Renal cortical epithelial cell (primary cell): ENCODE data around the gene DLL1. TPM values are rescaled to one million over a fixed set of nuclear protein-coding genes. Genes with fewer than 3 reads are reported as not detected.
"Not testable (repeated sequence)": the region's sequence is repeated elsewhere in the genome, so short reads cannot be mapped to it uniquely, and the experiment has no call there.

Source experiments
- DNase-seq: peaks from one replicate; pipeline ENCODE4 v3.0.0-alpha.2; 2011; ENCODE audit warnings: low read depth
- total RNA-seq: library from RNA; depleted of rRNA; stranded (reverse); fragments of >200 nt; gene quantifications from 2 replicates; pipeline ENCODE4 v1.2.3, GENCODE V29; 2014

DLL1 gene, protein sequence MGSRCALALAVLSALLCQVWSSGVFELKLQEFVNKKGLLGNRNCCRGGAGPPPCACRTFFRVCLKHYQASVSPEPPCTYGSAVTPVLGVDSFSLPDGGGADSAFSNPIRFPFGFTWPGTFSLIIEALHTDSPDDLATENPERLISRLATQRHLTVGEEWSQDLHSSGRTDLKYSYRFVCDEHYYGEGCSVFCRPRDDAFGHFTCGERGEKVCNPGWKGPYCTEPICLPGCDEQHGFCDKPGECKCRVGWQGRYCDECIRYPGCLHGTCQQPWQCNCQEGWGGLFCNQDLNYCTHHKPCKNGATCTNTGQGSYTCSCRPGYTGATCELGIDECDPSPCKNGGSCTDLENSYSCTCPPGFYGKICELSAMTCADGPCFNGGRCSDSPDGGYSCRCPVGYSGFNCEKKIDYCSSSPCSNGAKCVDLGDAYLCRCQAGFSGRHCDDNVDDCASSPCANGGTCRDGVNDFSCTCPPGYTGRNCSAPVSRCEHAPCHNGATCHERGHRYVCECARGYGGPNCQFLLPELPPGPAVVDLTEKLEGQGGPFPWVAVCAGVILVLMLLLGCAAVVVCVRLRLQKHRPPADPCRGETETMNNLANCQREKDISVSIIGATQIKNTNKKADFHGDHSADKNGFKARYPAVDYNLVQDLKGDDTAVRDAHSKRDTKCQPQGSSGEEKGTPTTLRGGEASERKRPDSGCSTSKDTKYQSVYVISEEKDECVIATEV
- 0.15 and 2.1 TPM in 2 replicates for total RNA-seq

DNA sequence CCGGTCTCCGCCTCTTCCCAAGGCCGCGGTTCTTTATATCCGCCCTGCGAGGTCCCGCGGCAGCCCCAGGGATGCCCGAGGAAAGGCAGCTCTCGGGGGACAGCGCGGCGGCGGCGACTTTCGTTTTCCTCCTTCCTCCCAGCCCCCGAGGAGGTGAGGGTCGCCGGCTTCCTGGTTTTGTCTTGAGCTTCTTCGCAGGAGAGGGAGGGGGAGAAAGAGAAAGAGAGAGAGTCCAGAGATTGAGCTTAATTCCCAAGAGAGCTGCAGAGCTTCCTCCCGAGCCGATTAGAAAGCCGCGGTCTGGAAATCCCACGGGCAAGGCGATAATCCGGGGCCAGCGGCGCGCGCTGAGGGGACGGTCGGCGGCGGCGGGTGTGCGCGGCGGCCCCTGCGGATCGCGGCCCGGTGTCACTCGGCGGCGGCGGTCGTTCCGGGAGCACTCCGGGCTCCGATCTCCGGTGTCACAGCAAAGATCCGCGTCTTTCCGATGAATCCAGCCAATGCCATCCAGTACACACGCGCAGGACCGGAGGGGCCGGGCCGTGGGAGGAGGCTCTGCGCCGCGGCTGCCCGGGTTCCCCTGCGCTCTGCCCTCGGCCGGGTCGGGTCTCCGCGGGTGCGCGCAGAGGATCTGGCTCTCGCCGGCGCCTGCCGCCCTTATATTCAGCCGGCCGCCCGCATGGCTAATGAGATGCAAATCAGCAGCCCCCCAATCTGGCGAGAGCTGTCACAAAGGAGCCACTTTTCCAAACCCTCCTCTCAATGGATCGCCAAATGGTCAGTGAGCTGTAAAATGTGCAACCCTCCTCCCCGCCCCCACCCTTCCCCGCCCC, at the start of gene DLL1:
DLL1 (minus strand) TSS at position 783 of the 833 bp plus-strand sequence. CDS start 939 bp downstream, outside the sequence.
- no peak for DNase-seq

DNA sequence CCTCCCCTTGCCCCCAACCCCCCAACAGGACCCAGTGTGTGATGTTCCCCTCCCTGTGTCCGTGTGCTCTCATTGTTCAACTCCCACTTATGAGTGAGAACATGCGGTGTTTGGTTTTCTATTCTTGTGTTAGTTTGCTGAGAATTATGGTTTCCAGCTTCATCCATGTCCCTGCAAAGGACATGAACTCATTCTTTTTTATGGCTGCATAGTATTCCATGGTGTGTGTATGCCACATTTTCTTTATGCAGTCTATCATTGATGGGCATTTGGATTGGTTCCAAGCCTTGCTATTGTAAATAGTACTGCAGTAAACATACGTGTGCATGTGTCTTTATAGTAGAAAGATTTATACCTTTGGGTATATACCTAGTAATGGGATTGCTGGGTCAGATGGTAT, 44.3 kb upstream of the DLL1 start:
- not testable (repeated sequence) for DNase-seq

DNA sequence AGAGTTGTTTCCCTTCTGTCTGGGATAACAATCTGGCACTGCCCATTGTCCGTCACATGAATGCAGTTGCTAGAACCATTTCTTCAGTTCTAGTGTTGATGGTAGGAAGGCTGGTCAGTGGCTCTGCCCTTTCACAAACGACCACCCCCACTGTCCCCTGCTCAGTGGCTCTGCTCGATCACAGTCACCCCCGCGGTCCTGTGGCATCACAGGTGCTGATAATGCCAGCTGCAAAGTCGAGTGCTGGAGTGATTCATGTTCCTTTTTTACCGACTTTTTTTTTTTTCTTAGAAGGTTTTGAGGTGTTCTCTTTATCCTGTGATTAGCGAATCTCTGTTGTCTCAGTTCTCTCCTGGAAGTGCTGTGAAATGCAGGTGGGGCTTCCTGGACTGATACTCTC, 38.4 kb upstream of the DLL1 start:
- DNase-seq, result no peak

DNA sequence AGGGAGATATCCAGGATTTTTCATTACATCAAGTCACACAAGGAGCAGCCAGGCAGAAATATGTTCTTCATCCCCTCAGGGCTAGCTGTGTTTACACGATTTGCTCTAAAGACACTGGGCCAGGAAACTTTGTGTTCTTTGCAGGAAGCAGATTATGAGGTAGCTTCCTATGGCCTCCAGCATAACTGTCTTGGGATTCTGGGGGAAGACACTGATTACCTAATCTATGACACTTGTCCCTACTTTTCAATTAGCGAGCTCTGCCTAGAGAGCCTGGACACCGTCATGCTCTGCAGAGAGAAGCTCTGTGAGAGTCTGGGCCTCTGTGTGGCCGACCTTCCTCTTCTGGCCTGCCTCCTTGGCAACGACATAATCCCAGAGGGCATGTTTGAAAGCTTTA, 26.8 kb upstream of the DLL1 start:
- no peak for DNase-seq

DNA sequence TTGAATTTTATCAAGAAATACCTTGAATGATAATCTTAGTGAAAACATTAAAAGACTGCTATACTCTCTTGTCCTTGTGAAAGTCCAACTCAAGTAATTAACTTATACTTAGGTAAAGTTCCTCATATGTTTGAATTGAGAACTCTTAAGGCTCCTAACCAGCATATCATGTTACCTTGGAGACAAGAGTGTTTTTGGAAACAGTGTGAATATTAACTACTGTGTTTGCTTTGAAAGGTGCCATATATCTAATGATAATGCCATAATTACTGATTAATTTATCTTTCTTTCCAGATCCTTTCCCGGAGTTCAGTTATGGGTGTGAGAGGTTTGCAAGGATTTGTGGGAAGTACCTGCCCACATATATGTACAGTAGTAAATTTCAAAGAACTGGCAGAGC, 26.2 kb upstream of the DLL1 start:
- peak; percentile 12 for DNase-seq

DNA sequence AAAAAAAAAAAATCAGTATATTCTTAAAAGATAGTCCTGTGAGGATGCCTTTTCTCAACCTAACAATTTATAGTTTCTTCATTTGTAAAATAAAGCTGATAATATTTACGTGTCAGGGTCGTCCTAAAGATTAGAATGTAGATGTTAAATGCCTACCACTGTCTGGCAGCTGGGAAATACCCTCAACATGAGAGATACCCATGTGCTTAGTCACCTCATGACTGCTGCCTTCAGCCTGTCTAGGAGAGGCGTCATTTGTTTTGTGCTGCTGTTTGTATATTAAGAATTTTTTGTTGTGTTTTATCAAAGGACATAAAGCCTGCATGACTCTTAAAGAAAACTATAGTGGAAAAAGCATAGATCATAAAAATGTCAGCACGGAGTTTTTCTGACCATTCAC, 25.2 kb upstream of the DLL1 start:
- peak; percentile 26 for DNase-seq

DNA sequence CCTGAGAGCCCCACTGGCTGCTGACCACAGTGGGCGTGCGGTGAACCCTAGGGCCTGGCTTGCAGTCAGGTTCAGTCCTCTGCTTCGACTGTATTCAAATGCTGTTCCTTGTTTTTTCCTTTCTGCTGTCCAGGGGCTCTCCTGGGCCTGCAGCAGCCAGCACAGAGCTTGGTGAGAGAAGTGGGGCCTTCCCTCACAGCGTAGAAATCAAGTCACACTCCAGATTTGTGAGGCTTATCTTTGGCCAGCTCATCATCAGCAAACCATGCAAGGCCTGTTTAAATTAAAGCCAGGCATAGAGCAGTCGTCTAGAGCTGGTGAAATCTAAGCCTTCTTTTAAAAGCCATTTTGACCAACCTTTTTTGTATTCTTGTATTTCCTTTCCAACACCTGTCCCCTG, 24.1 kb upstream of the DLL1 start:
- no peak for DNase-seq

DNA sequence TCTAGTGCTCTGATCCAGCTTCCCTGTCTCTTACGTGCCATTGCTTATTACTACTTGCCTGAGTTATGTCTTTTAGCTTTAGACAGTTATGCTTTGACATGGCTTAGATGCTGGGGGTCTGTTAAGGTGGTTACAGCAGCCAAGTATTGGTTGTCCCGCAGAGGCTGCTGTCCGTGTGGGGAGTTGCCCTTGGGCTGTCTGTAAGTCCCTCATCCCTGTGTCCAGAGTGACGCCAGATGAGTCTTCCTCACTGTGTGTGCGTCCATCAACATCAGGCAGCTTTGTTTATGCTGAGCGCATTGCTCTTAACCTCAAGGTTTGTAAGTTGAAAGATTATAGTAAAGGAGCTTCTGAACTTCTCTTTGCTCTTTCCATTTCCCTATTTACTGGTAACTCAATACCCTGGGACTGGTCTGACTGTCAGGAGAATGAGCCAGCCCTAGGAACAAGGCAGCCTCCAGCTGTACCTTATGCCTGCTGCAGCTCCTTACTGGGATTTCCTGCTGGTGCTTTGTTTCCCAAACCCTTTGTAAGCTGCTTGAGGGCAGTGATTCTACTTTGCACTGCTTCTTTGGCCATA, 22.9 kb upstream of the DLL1 start:
- no peak for DNase-seq

DNA sequence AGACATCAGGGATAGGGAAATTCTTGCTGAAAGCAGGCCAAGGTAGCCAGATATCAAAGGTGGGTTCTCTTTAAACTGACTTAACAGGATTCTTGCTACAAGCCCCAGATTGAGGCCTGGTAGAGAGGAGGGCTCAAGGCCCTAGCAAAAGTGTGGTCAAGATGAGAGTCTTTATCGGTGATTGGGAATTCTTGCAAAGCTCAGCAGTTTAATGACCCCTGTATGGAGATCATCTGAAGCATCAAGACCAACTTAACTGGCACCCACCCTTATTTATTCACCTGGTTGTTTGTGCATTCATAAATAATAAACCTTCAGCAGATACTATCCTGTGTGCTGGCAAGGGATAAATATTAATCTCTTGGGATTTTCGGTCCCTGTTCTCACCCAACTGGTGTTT, 22.0 kb upstream of the DLL1 start:
- DNase-seq, result no peak

DNA sequence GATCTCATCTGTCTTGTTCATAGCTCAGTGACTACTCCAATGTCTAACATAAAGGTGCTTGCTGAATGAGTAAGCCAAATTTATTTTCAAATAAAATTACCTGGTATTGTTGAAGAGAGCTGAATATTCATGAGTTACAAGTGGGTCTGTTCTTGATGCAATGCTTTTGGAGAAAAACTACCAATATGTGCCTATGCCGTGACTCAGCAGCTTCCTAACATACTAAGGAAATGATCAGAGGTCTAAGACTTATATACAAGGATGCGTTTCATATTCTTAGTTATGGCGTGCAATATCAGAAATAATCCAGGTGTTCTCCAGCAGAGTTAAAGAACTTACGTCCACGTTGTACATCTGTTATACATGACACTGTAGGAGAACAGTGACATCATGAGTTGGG, 20.8 kb upstream of the DLL1 start:
- DNase-seq, result no peak

DNA sequence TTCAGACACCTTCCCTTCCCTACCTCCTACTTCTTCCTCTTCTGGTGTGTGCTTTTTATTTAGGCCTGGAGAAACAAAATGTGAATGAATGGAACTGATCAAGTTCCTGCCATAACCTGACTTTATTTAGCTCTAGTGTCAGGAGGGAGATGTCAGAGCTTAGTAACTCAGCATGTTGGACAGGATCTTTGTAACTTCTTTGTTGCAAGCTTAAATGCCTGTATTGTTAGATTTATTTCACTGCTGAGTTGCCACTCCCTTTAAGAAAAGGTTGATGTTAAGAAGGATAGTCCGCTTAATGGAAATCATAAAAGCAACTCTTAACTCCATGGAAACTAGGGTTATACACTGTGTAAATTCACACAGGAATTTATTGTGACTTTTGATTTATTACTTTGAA, 17.9 kb upstream of the DLL1 start:
- DNase-seq, result no peak

DNA sequence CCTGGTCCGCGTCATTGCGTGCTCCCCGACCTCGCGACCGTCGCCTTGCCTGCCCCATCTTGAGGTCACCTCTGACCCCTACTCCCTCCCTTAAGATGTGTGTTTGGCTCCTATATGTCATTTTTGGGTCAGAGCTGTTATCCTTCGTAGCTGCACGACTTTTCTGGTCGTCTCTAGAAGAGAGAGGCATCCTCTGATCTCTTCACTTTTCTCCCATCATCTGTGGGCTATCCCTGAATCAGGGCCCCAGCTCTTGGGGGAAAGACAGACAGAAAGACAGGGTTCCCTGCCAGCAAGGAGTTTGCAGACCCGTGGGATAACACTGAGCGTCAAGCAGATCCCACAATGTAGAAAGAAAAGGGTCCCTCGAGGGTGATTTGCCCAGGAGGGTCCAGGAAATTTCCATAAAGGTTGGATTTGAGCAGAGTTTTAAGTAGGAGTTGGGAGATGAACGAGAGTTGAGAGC, 16.2 kb upstream of the DLL1 start:
- DNase-seq, result no peak

DNA sequence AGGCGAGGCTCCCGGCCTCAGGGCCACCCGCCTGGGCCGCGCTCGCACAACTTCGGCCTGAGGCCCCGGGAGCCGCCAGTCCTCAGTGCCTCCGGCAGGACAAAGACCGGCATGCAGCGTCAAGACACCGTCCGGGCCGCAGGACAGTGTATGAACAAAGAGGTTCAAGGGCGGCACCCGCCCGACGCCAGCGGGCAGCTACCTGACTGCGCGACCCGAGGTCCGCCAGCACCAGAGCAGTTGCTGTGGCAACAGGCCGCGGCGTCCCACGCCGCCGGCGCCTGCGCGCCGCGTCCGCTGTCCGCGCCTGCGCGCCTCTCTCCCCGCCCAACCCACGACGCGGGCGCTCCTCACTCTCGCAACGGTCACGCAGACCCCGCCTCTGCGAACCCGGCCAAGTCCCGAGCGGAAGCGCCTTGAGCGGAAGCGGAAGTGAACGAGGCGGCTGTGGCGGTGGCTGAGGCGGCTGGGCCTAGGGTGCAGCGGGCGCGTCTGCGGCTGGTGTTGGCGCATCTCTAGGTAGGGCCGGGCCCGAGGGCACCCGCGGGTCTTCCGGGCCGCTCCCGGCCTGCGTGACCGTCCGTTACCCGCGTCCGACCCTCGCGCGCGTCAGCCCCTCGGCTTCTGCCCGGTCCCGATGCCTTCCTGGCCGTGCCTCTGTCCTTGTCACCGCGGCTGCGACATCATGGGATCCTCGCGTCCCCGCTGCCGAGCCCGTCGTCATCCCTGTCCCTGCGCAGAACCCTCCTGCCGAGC, 15.6 kb upstream of the DLL1 start, which contains the start of gene FAM120B:
FAM120B (plus strand) TSS at position 435 of the 756 bp plus-strand sequence. CDS start 10,633 bp downstream, outside the sequence.
- DNase-seq, result peak; percentile 85

DNA sequence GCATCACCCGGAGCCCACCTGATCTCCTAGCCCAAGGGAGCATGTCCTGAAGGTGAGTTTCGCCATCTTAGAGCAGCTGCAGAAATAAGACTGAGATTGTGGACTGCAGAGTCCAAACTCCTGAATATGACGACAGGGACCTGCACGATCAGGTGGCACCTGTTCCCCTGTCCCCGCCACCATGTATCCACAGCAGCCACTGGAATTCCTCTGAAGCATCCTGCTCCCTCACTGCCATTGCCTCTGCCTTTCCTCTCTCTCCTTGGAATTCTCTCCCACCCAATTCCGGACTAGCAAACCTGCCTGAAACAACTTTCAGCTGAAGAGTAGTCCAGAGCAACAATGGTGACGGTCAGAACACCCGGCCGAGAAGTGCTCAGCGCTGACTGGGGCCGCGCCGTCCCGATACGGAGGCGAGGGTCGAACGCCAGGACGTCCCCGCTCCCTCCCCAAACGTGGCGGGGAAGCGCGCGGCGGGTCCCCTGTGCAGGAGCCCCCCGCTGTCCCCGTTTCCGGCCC, 15.0 kb upstream of the DLL1 start:
- no peak for DNase-seq

DNA sequence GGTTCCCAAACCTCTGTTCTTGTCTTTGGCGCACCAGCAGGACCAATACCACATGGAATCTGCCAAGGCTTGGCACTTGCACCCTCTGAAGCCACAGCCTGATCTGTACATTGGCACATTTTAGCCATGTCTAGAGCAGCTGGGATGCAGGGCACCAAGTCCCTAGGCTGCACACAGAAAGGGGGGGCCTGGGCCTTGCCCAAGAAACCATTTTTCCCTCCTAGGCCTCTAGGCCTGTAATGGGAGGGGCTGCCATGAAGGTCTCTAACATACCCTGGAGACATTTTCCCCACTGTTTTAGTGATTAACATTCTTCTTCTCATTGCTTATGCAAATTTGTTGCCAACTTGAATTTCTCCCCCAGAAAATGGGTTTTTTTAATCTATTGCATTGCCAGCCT, 10.3 kb upstream of the DLL1 start:
- no peak for DNase-seq

DNA sequence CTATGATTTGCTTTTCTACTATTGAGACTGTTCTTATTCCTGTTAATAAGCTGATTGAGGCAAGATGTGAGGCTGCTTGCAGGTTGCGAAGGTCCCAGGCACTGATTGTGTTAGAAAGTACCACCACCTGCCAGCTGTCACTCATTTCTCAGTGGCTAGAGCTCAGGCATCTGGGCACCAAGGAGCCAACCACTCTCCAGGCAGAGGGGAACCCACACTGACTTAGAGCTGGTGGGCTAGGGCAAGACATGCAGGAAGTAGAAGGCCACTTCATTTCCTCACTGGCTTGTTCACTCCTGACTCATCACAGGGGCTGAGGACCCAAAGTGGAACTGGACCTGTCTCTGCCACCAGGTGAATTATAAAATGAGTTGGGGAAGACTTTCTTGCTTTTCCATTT, 7.8 kb upstream of the DLL1 start:
- no peak for DNase-seq

DNA sequence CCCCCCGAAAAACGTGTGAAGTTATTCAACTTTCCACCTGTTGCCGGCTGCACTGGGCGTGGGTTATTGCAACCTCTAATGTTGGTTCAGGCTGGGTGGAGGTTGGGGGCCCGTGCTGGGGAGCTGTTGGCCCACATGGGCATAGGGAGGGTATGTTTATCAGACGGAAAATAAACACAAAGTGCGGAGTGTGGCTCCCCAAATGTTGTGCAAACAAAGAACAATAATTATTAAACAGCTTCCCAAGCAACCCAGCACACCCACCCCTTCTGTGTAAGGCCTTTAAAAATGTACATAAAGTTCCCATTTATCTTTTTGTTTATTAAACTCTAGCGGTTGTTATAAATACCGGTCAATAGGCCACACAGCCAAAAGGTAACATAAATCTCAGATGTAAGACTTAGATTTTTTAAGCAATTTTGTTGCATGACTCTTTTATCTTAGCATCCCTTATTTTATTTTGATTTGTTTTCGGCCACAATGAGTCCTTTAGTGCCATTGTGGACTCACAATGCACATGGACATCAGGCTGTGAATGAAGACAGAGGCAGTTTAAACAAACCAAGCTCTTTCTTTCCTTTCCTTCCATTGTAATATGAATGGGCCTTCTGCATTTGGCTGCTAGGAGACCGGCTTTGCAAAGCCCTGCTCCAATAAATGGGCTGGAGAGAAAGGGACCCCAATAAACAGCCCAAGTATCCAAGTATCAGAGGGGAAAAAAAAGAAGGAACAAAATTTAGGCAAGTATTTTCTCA, 6.9 kb upstream of the DLL1 start:
- no peak for DNase-seq

DNA sequence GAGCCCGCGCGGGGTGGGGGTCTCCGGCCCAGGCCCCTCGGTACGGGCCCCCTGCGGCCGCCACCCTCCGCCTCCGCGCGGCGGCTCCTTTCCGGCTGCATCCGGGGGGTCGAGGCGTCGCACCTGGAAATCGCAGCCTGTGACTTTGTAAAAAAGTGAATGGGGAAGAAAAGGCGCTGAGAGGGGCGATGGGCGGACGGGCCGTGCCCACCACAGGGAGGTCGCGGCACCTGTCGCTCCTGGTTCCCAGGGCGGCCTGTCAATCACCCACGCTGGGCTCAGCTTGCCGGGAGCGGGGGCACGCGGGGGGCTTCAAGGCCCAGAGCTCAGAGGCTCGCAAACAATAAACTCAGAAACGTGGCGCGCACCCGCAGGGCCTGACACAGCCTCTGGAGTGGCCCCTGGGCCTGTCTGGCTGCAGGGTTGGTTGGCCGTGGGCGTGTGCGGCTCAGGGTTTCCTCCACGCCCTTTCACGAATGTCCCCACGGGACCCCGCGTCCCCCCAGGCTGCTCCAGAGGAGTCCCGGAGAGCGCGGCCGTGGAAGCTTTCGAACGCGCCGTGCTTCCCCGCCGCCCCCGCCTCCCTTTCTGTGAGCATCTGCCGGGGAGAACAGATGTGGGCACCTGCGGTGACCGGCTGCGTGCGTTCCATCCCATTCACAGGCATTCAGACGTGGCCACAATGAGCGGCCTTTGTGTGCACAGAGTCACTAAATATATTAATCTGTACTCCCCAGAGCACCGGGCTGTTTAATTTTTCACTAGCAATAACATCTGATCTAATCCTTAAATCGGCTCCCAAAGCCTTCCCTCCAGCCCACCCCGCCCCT, 6.1 kb upstream of the DLL1 start:
- DNase-seq, result no peak

DNA sequence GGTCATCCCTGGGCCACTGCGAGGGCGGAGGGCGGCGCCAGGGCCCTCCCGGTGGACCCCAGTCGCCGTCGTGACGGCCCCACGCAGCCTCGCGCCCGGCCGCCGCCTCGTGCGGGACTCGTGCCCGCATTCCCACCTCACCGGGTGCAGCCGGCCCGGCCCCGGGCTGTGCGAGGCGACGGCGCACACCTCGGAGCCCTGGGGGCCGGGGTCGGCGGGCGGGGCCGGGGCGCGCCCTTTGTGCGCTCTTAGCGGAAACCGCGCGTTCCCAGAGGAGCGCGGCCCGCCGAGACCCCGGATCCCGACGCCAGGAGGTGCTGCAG, 5.5 kb upstream of the DLL1 start:
- no peak for DNase-seq
